Measurements from ENCODE around the gene TMEM37. TPM values are rescaled to one million over a fixed set of nuclear protein-coding genes. Genes with fewer than 3 reads are reported as not detected.

Gene TMEM37
- total RNA-seq, 1 experiment from 2014 or later = 4.2 TPM

DNA sequence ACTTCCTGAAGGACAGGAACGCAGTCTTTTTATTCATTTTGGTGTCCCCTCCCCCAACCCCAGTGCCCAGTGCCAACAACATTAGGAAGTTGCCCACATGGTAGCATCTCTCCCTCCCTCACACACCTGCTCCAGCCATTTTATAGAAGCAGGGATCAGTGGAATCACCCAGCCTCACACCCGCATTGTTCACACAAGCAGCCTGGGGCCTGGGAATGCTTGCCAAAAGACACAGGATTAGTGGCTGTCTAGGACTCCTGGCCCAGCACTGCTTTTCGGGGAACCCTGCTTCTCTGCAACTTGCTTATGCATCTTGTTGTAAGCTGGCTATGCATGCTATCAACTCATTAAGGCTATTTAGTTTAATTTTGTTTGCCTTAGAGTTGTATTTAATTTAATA, 17.9 kb downstream of the TMEM37 start:
- H3K4me1 ChIP-seq (ENCODE audit: insufficient read depth, low read length) = no peaks in the 10 kb centered on the region; the same call in 1 of the 2 replicates
- H3K27ac Mint-ChIP-seq = peak overlapping the region in 1 of 3 experiments; percentile 82; a peak in 1 of 7 replicates
- H3K27me3 ChIP-seq (ENCODE audit: insufficient read depth, low read length) = no peaks in the 10 kb centered on the region; the same call in 1 of the 2 replicates
- H3K9me3 Mint-ChIP-seq = no peaks in the 10 kb centered on the region
- H4K8ac ChIP-seq (replicated peaks; ENCODE audit: insufficient read length, low read depth, low read length) = no peak overlapping the region
- H3K23me2 ChIP-seq (ENCODE audit: insufficient read length, low read depth, low read length, poor library complexity, severe bottlenecking) = no peaks in the 10 kb centered on the region
- H2AK5ac ChIP-seq (ENCODE audit: insufficient read length, low read length) = no peak overlapping the region
- no peak overlapping the region for H3K9ac ChIP-seq (ENCODE audit: extremely low read depth, insufficient read length, low read length)
- H2BK12ac ChIP-seq (ENCODE audit: insufficient read length, low read depth, low read length) = no peak overlapping the region
- H4K5ac ChIP-seq (ENCODE audit: insufficient read length, low read depth, low read length) = no peak overlapping the region
- H3K14ac ChIP-seq (ENCODE audit: insufficient read depth, low read length) = 0 out of 2 replicates have a peak overlapping the region, but pooled peaks have one; percentile 44
- H3K27ac ChIP-seq (ENCODE audit: insufficient read length, low read depth, low read length) = no peak overlapping the region
- no peaks in the 10 kb centered on the region for H3K79me2 ChIP-seq (ENCODE audit: insufficient read depth, low read length)
- H4K91ac ChIP-seq (ENCODE audit: insufficient read length, low read depth, low read length) = no peak overlapping the region
- H3K36me3 Mint-ChIP-seq (ENCODE audit: insufficient read depth in 1 of 3, low read depth in 3 of 3) = no peaks in the 10 kb centered on the region
- no peak overlapping the region for H2BK15ac ChIP-seq (ENCODE audit: low read depth, low read length)
- H3K4me2 ChIP-seq (ENCODE audit: insufficient read depth, insufficient read length, low read length) = no peak overlapping the region
- H3K4me3 Mint-ChIP-seq = no peak overlapping the region
- H3K79me1 ChIP-seq (ENCODE audit: insufficient read depth, low read depth, low read length, poor library complexity, severe bottlenecking) = no peaks in the 10 kb centered on the region
- TF ChIP-seq, protein P1, sequence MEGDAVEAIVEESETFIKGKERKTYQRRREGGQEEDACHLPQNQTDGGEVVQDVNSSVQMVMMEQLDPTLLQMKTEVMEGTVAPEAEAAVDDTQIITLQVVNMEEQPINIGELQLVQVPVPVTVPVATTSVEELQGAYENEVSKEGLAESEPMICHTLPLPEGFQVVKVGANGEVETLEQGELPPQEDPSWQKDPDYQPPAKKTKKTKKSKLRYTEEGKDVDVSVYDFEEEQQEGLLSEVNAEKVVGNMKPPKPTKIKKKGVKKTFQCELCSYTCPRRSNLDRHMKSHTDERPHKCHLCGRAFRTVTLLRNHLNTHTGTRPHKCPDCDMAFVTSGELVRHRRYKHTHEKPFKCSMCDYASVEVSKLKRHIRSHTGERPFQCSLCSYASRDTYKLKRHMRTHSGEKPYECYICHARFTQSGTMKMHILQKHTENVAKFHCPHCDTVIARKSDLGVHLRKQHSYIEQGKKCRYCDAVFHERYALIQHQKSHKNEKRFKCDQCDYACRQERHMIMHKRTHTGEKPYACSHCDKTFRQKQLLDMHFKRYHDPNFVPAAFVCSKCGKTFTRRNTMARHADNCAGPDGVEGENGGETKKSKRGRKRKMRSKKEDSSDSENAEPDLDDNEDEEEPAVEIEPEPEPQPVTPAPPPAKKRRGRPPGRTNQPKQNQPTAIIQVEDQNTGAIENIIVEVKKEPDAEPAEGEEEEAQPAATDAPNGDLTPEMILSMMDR (conservative IDR thresholded peaks at IDR 0.05) = no peak
- no peak overlapping the region for H3K18ac ChIP-seq (ENCODE audit: insufficient read length, low read depth, low read length)
- H2BK5ac ChIP-seq (ENCODE audit: insufficient read length, low read length) = no peak overlapping the region
- DNase-seq = no peak
- H3K23ac ChIP-seq (ENCODE audit: insufficient read length, low read depth, low read length) = no peak overlapping the region
- WGBS (ENCODE audit: extremely low coverage, insufficient read length, low lambda C conversion rate) = no CpG with 5 or more reads among the region's 3 CpGs
- no peak overlapping the region for H3T11ph ChIP-seq (ENCODE audit: low read length)
- no peak overlapping the region for H2AFZ ChIP-seq (ENCODE audit: low read length)
- no peak overlapping the region for H3K56ac ChIP-seq (ENCODE audit: insufficient read length, low read depth, low read length)
- no peak overlapping the region for H2BK20ac ChIP-seq (ENCODE audit: low read depth, low read length, poor library complexity, severe bottlenecking)
- H3K4me1 Mint-ChIP-seq = peaks cover 16 to 24% of the 10 kb centered on the region in 2 experiments
- no peak overlapping the region for H3K4ac ChIP-seq (ENCODE audit: low read depth, low read length)
- peaks cover 28% of the 10 kb centered on the region for H3K27me3 Mint-ChIP-seq (ENCODE audit: low read depth)
- no peak overlapping the region for H2BK120ac ChIP-seq (ENCODE audit: low read depth, low read length, poor library complexity, severe bottlenecking)
- no peaks in the 10 kb centered on the region for H4K20me1 ChIP-seq (ENCODE audit: control insufficient read depth, insufficient read depth, insufficient read length)
- no peaks in the 10 kb centered on the region for H3K9me3 ChIP-seq (ENCODE audit: control insufficient read depth, low read depth, low read length)
